H1 (cell line): ENCODE measurements around the gene NUAK1. TPM values are rescaled to one million over a fixed set of nuclear protein-coding genes. Genes with fewer than 3 reads are reported as not detected.

Experiments used
- BRCA1 ChIP-seq: IDR thresholded peaks from 2 replicates; pipeline ENCODE4 v1.6.1; 2012; ENCODE audit warnings: low read depth, low read length, improper control_type of control experiment
- E2F6 ChIP-seq: IDR thresholded peaks from 2 replicates; pipeline ENCODE4 v1.6.1; 2012; ENCODE audit warnings: inconsistent platforms
- NANOG ChIP-seq: IDR thresholded peaks from 2 replicates; pipeline ENCODE4 v1.6.1; 2011; ENCODE audit warnings: low read length, low read depth, mild to moderate bottlenecking, inconsistent platforms; ENCODE audit not compliant: insufficient read depth, poor library complexity, severe bottlenecking
- SIX5 ChIP-seq: IDR thresholded peaks from 2 replicates; pipeline ENCODE4 v1.6.1; 2011; ENCODE audit warnings: mild to moderate bottlenecking, low read depth, low read length
- TEAD4 ChIP-seq: IDR thresholded peaks from 2 replicates; pipeline ENCODE4 v1.6.1; 2012; ENCODE audit warnings: low read depth, low read length, inconsistent platforms, mixed read lengths
- YY1 ChIP-seq: IDR thresholded peaks from 2 replicates; pipeline ENCODE4 v1.6.1; 2011; ENCODE audit warnings: low read depth, mild to moderate bottlenecking, low read length
- polyA plus RNA-seq, 7 experiments: library from polyadenylated mRNA; depleted of rRNA in 3 of 7; stranded (reverse) in 5 of 7; unstranded in 2 of 7; fragments of >200 nt in 5 of 7; fragments of 200-250 nt in 2 of 7; gene quantifications; 1 replicate in 5 of 7; 2 replicates in 1 of 7; 4 replicates in 1 of 7; pipeline versions ENCODE4 v1.2.1 to v1.2.3, GENCODE V29; 2011 to 2013; ENCODE audit warnings: missing spikeins in 2 of 7, mixed read lengths in 2 of 7
- total RNA-seq: library from RNA; stranded (reverse); fragmentation: NEBNext Ultra II Directional; extraction: Animal tissue kit (Norgen Biotek cat#: 25700); gene quantifications from 2 replicates; pipeline ENCODE4 v1.2.1, GENCODE V29; 2021

NUAK1 gene
- total and polyA plus RNA-seq, 2 of the 8 experiments (the other 6 are each of a cell fraction or from before 2014, with no cell fraction given): 6.7 to 18.2 TPM

- TF ChIP-seq TEAD4: no peak
- TF ChIP-seq NANOG: no peak
- no peak for TF ChIP-seq YY1
- no peak for TF ChIP-seq SIX5
- no peak for TF ChIP-seq BRCA1
- no peak for TF ChIP-seq E2F6
Observed at GRCh38 chr12:106034316-106034715, 104.4 kb downstream of the NUAK1 start (continued).
